ENCODE measurements around the gene ZNF418.

GRCh38 chr19:57905258-57905657 is 29.9 kb downstream of the ZNF418 start:
- TF ChIP-seq CTCF (IDR thresholded peaks at IDR 0.05; ENCODE audit: poor library complexity) = no peak
- no peak for TF ChIP-seq EZH2phosphoT487 (IDR thresholded peaks at IDR 0.05; ENCODE audit: low read depth, severe bottlenecking, unreplicated experiment)
- no peak for TF ChIP-seq EZH2 (IDR thresholded peaks at IDR 0.05; ENCODE audit: borderline replicate concordance)
